ENCODE data around the gene TMEM176B.

Gene TMEM176B

GRCh38 chr7:150753826-150754603, 46.1 kb downstream of the TMEM176B start:
- no peak for DNase-seq (ENCODE audit: extremely low read depth, low read depth)
- peak; percentile 10 for TF ChIP-seq CTCF (IDR thresholded peaks at IDR 0.05; ENCODE audit: low read depth, low read length, missing control alignments)
- H3K4me3 ChIP-seq (replicated peaks; ENCODE audit: low read depth, low read length): no peak overlapping the region

- no peak overlapping the region for H3K4me3 ChIP-seq (replicated peaks; ENCODE audit: low read depth, low read length)
- no peak for DNase-seq (ENCODE audit: extremely low read depth, low read depth)
- TF ChIP-seq CTCF (IDR thresholded peaks at IDR 0.05; ENCODE audit: low read depth, low read length, missing control alignments): no peak
These were observed 46.9 kb downstream of the TMEM176B start for GRCh38 chr7:150753239-150753638.

GRCh38 chr7:150751702-150752101, 48.5 kb downstream of the TMEM176B start:
- no peak overlapping the region for H3K4me3 ChIP-seq (replicated peaks; ENCODE audit: low read depth, low read length)
- DNase-seq (ENCODE audit: extremely low read depth, low read depth): no peak
- TF ChIP-seq CTCF (IDR thresholded peaks at IDR 0.05; ENCODE audit: low read depth, low read length, missing control alignments): no peak

- DNase-seq (ENCODE audit: extremely low read depth, low read depth): no peak
- no peak overlapping the region for H3K4me3 ChIP-seq (replicated peaks; ENCODE audit: low read depth, low read length)
- TF ChIP-seq CTCF (IDR thresholded peaks at IDR 0.05; ENCODE audit: low read depth, low read length, missing control alignments): no peak
These were observed 51.8 kb downstream of the TMEM176B start for GRCh38 chr7:150748376-150748775.

- no peak for TF ChIP-seq CTCF (IDR thresholded peaks at IDR 0.05; ENCODE audit: low read depth, low read length, missing control alignments)
- no peak for DNase-seq (ENCODE audit: extremely low read depth, low read depth)
- H3K4me3 ChIP-seq (replicated peaks; ENCODE audit: low read depth, low read length): no peak overlapping the region
These were observed 53.2 kb downstream of the TMEM176B start for GRCh38 chr7:150746921-150747320.

- no peak for DNase-seq (ENCODE audit: extremely low read depth, low read depth)
- H3K4me3 ChIP-seq (replicated peaks; ENCODE audit: low read depth, low read length): no peak overlapping the region
- no peak for TF ChIP-seq CTCF (IDR thresholded peaks at IDR 0.05; ENCODE audit: low read depth, low read length, missing control alignments)
These were observed 54.3 kb downstream of the TMEM176B start for GRCh38 chr7:150745876-150746275.

GRCh38 chr7:150745086-150745485, 55.1 kb downstream of the TMEM176B start:
- no peak for DNase-seq (ENCODE audit: extremely low read depth, low read depth)

More at GRCh38 chr7:150745086-150745485, 55.1 kb downstream of the TMEM176B start:
- no peak overlapping the region for H3K4me3 ChIP-seq (replicated peaks; ENCODE audit: low read depth, low read length)
- no peak for TF ChIP-seq CTCF (IDR thresholded peaks at IDR 0.05; ENCODE audit: low read depth, low read length, missing control alignments)

All from HFF-Myc (cell line).